GDM1 (cell line): ENCODE data around the gene EXOC4.
"Not testable (repeated sequence)": the region's sequence is repeated elsewhere in the genome, so short reads cannot be mapped to it uniquely, and the experiment has no call there.

ENCODE experiments used
- DNase-seq: peaks from one replicate; lab custom pipeline; 2025; lab: John Stamatoyannopoulos, UW

Gene EXOC4

DNA sequence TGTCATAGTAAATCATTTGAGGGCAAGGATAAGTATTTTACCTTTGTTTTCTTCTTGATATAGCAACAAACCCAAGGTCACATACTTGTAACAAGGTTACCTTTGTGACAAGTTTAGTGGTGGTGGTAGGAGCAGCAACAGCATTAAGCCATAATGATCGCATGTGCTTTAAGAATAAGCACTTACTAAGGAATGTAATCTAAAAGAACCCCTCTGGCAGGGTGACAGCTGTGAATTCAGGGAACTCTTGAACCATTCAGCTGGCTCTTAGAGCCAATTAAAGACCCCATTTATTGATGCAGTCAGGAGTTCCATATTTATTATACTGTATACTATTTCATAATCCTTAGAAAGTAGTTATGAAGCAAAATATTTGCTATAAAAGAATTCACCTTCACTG is 370.8 kb downstream of the EXOC4 start:
- DNase-seq: no peak

DNA sequence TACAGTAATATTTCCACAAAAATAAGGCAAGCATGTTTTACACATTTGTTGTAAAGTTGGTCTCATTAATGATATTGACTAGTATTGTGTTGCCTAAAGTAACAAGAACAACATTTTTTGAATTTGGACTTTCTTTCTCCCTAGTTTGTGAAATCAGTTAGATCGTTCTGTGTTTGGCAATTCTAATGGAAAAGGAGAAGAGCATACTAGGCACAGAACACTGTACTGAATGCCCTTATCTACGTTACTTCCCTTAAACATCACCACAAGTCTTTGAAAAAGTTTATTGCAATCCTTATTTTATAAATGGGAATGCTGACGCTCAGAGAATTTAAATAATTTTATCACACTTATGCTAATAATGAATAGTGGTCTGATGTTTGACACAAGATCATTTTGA is 372.2 kb downstream of the EXOC4 start:
- no peak for DNase-seq

DNA sequence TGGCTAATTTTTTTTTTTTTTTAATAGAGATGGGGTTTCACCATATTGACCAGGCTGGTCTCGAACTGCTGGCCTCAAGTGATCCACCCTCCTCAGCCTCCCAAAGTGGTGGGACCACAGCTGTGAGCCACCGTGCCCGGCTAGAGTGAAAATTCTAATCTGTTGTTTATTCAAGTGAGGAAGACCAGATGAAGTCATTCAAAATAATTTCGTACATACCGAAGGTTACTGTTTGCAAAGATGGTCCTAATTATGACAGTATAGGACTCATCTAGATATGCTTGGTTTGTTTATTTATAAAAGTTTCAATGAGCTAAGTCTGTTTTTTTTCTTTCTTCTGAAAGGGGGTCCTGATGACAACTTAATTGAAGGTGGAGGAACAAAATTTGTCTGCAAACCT is 376.8 kb downstream of the EXOC4 start:
- no peak for DNase-seq

DNA sequence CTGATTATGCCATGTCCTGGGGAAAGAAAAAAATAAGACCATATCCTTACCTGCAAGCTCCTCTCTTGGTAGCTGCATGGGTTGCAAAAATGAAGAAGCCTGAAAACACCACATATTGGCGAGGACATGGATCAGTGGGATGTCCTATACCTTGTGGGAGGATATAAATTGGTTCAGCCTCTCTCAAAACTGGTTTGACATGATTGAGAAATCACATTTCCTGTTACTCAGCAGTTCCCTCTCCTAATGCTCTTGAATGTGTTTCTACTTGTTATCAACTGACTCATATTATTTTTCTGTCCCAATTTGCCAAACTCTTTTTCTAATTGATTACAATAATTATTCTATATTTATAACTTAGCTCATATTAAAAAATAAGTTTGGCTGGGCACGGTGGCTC is 380.2 kb downstream of the EXOC4 start:
- DNase-seq: no peak

DNA sequence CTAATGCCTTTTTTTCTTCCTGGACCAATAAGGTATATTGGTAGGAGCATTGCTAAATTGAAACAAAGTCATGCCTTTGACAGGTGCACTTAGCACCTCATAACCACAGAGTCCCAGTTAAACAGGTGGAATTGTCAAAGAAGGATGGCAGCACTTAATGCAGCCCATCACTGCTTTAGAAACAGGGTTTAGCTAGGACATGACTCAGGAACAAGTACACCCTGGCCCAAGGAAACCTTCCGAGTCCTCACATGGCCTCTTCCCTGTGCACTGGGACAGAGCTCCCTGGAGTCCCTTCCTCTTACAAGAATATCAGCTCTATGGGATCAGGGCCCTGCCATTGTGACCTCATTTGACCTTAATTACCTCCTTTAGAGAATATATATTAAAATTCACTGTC is 382.7 kb downstream of the EXOC4 start:
- DNase-seq: no peak

DNA sequence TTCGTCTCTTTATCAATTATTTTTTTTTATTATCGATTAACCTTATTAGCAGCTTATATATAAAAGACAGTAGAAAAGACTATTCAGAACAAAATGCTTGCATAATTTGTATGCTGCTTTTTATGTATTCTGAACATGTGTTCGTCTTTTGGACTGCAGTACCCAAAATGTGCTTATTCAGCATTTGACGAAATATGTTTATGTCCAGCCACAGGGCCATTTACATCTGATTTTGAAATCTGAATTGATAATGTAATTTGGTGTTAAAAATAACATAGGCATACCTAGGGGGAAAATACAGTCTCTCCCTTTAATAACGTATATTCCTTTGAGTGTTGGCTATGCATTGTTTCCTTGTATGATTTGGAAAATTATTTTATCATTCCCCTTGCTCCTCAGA is 386.0 kb downstream of the EXOC4 start:
- no peak for DNase-seq

DNA sequence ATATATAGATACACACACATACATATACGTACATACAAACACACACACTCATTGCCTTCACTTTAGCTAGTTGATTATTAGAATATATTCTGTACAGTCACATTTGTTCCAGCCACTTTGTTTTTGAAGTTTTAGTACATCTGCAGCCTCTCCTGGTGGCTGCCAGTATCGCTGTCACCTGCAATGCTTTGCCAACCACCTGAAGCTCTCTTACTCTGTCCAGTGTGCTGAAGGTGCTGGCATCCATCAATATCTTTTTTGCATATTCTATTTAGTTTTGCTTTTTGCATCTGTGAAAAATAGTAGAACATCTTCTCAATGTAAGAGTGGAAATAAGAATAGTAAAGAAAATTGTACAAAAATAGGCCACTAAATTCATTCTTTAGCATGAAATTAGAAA is 388.6 kb downstream of the EXOC4 start:
- no peak for DNase-seq

DNA sequence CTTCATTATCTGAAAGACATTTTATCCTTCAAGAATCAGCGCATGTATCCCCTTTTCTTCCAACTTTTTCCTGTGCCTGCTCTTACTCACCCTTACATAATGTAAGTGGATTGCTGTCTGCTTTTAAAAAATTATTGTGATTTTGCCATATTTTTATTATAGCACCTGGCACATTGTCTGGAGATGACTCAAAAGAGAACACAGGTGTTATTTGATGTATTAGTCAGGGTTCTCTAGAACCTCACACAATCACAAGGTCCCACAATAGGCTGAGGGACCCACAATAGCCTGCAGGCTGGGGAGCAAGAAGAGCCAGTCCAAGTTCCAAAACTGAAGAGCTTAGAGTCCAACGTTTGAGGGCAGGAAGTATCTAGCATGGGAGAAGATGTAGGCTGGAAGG is 390.0 kb downstream of the EXOC4 start:
- DNase-seq: no peak

DNA sequence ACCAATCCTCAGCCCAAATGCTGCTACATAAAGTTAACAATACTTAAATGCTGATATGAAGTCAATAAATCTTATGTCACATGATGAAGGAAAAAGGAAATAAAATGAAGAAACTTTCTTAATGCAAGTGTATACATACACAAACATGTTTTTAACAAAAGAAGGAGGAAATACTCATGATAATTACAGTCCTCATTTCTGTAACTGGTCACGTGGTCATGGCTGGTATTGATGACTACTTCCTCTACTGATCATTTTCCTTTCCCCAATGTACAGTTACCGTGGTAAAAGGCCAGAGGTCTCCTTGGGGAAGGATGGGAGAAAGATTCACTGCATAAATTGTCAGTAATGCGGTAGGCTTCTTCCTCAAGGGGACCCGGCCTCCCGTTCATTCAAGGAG is 390.8 kb downstream of the EXOC4 start:
- DNase-seq: not testable (repeated sequence)

DNA sequence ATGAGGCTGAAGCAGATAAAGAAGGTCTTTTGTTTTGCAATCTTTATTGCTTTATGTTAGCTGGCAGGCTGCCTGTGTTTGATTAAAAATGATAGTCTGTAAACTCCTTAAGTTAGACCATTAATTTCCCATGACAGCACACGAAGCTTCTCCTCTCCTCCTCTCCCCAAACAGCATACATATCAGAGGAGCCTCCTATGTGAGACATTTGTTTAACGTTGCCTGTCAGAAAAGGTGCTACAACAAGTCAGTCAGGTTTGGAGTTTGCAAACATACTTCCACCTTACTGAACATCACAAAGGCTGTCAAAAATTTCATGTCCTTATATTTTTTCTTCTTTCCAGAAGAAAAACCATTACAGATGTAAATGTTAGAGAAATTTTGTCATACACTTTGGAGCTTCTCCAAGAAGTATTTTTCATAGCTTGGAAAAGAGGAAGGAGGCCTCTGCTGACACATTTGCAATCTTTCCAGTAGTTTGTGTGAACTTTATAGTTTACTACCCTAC is 393.1 kb downstream of the EXOC4 start:
- DNase-seq: no peak

DNA sequence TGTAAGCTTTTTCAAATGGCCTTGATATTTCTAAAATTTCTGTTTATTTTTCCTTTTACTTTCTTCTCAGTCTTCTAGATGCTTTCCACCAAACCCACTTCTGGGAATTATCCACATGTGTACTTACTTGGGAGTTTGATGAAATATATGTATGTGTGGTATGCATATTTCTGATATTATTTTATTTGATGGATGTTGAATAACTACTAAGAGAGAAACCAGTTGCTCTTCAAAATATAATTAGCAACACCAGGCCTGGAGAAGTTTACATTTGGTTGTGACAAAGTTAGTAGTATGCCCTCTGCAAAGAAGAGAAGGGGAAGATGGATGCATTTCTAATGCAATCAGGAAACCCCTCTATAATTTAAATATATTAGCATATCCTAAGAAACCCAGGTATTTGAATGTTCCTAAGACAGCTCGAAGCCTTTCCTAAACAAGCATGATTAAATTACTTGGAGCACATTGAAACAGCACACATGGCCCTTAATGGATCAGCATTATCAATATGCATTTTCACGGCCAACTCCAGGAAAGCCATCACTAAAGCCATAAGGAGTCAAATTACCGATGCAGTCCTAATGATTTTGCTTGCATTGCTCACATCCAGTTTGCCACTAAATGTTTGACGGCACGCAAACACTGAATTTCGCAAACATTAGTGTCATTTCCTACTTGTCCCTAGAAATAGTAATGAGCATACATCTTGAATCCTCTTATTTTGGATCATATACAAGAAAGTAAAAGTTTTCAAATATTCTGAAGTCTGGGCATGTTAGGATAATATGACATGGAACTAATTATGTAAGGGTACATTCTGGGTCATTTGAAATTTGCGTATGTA is 393.8 kb downstream of the EXOC4 start:
- no peak for DNase-seq

DNA sequence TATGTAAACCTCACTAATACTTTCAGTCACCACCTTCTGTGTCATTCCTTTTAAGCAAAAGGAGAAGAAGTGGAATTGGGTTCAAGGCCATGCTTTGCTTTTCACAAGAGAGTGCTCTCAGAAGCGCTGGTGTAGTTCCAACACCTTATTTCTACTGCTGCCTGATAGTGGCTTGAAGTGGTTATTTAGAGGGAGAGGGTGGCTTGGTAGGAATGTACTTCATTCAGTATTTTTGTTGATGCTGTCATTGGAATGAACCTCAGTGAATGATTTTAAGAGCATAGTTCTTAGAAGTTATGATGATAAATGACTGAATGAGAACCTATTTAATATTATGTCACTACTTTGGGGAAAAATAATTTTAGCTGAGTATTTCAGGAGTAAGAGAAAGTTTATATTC is 396.7 kb downstream of the EXOC4 start:
- DNase-seq: no peak

DNA sequence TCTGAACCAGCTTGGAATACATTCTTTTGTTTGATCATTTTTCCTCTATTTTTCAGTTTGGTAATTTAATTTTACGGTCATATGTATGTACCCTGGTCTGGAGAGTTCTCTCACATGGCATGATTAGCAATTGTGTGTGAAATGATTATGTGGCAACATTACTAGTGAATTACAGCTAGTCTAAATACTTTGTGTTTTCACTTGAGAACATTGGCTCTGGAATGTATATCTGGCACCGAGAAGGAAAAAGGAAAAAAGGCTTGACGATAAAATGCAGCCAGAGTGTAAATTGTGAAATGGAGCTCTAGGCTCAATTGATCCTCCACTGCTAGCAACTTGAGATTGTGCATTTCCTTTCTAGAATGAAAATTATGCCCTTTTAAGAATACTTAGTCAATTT is 397.2 kb downstream of the EXOC4 start:
- DNase-seq: no peak

DNA sequence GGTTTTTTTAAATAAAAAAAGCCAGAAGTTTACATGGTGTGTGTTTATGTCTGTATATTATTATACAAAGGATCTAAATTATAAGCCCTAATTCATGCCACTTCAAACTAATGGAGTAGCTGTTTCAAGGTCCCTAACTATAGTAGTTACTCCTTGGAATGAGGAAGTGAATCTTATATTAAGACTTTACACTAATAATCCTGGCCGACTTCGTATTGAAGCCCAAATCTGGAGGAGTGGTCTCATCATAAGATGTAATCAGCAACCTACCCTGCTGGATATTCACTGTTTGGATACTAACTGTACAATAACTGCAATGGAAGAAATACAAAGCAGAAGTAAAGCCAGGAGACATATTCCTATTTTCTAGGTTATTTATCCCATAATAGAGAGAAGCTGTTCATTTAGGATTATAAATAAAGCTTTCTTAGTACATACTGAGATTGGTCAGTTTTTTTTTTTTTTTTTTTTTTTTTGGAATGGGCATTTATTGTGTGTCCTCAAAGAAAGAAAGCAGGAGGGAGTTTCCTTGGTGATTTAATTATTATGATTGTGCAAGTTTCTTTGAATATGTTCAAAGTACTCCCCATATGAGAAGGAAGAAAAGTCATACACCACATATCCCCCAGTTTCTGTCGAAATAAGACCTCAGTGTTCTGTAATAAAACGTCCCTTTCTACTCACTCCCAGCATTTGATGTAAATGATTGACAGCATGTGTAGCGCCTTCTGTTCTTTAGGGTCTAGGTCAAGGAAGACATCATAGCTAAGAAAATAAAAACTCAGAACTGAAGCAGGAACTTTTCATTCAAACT is 397.8 kb downstream of the EXOC4 start:
- no peak for DNase-seq

DNA sequence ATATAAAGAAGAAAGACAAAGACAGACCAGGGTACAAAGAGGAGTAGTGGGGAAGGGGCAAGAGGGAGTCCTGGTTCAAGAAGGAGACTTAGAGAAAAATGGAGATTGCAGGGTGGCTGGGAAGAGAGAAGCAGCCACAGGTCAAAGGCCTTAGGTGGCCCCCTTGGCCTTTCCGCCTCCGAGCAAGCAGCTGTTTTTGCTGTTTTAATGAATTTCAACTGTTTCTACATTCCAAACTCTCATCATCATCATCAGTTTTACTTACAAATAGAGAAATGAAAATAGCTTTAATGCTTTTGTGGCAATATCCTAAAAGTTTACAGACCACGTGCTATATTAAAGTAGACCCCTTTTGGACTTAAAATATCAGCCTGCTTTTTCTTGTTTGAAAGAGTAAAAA is 399.7 kb downstream of the EXOC4 start:
- DNase-seq: no peak

DNA sequence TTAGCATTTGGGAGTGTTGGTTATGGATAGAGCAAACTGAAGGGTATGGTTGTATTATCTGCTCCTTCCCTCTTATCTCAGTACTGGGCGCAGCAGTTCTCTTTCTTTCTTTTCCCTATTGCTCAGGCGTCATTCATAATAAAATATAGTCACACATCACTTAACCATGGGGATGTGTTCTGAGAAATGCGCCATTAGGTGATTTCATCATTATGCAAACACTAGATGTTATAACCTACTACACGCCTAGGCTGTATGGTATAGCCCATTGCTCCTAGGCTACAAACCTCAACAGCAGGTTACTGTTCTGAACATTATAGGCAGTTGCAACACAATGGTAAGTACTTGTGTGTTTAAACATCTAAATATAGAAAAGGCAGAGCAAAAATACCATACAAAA is 401.7 kb downstream of the EXOC4 start:
- DNase-seq: no peak

DNA sequence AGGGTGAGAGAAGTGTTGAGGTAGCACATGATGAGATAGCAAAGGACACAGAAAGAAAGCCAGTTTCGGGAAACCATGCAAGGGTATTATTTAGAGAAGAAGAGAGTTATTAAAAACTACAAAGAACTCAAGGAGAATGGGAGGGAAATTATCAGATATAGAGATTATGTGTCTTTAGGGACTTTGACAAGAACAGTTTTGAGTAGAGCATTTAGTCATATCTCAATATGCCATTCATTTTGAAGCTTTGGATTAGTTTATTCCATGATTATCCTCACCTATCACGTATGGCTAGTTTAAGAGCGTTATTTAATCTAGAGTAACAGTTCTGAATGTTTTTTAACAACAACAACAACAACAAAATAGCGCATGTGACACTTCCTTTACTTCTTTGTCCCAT is 409.4 kb downstream of the EXOC4 start:
- DNase-seq: no peak

DNA sequence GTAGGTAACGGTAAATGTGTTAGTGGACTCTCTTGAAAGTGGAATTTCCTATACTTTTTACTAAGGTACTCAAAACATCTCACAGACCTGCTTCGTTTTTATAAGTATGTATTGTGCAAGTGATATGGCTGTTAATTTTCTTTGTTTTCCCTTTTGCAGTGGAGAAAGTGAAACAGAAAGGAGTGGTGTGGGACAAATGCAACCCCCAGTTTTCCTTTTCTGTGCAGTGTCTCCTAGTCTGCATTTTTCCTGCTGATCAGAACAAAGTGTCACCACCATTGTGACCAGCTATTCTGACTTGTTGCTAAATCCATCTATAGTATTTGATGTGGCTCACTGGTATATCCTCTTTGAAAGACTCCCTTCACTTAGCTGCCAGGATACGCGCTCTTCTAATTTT is 410.0 kb downstream of the EXOC4 start:
- no peak for DNase-seq

DNA sequence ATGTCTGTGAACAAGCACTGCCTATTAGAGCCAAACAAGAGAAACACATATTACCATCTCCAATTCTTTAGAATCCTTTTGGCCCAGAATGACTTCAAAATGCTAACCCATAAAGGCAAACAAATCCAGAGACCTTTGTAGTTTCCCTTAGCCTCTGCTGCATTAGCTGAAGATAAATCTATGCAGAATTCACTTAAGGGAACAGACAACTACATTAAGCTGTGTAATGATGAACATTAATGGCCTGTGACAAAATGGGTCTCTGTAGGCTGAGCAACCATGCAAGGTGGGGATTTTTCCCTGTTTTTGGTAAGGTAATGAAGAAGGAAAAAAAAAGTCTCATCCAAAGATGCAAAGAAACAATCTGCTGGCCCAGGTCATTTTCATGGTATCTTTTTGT is 411.6 kb downstream of the EXOC4 start:
- DNase-seq: no peak

DNA sequence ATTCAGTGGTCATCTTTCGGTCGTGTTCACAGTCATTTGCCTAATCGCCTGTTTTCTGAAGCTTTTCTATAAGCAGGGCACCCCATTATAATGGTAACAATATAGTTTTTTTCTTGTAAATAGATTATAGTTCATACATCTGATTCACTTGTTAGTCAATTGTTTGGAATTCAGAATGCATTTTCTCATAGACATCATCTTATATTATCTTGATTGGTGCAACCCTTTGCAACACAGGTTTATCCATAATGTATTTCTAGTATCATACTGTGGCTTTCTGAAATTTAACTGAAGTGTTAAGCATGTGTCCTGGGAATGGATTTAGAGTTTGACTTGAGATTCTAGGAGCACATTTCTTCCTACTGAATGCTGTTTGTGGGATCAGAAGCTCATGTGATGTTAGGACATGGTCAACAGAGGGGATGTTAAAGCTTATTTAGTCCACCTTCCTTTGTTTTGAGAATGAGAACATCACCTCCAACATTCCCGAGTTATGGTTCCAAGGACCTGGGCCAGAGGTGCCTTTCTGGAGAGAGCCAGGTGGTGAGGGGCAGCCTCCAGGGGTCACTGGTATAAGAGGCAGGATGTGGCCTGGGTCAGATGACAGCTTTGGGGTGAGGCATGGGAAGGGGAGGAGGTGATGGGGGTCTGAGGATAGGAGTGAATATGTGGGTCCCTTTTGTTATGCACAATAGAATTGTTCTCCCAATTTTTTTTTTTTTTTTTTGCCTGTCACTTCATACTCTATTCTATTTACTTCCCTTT is 415.6 kb downstream of the EXOC4 start:
- no peak for DNase-seq

DNA sequence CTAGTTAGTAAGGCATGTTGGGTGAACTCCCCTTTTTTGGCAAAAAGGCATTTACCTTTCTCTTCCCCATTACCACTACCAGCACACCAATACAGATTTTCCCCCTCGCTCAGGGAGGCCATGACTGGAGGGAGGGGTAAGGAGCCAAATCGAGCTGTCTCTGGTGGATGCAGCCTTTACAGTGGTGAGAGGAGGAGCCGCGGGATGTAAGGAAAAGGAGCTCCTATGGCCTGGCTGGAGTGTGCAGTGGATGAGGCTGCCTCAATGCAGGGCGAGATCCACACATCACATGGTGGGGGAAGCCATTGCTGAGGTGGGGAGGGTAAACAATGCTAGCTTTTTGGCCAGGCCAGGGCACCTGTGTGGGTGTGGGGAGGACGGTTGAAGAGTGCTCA is 416.2 kb downstream of the EXOC4 start:
- no peak for DNase-seq

DNA sequence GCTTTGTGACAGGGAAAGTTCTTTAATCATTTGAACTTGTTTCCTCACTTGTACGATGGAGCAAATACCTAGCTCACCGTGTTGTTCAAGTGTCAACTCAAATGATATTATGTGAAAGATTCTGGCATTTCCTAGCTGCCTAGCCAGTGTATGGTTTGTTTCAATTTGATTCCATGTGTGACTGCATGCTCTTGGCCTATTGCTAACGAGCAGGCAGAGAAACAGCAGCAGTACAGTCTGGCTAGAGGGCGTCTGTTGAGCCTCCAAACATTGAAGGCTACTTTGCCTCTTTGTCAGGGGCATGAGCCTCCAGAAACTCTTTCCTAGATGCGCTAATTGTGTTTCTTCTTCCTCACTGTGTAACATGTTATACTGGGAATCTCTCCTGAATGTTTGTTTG is 417.4 kb downstream of the EXOC4 start:
- no peak for DNase-seq

DNA sequence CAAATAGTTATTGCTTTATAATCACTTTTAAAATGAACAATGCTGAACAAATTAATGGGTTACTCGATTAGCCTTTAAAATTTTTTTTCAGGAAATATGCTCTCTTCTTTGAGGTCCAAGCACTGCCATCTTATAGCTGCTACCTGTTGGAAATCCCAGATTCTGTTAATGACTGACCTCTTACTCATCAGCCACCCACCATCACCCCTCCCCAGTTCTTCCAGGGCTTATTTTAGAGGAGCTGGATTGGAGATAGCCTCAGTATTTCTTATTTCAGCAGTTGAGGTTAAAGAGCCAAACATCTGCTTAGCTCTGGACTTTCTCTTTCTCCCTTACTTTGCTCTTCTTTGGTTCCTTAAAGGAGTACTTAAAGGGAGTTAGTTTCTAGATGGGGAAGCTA is 420.0 kb downstream of the EXOC4 start:
- no peak for DNase-seq
